GM19397 (cell line): Measurements from ENCODE around the gene BAIAP2.
"Not testable (repeated sequence)": the region's sequence is repeated elsewhere in the genome, so short reads cannot be mapped to it uniquely, and the experiment has no call there.

Source experiments
- ATAC-seq: cut with Tn5 transposase; IDR thresholded peaks from one replicate; pipeline ENCODE4 v1.9.1; 2021; ENCODE audit warnings: mild to moderate bottlenecking, moderate library complexity; ENCODE audit not compliant: unreplicated experiment

BAIAP2 gene

DNA sequence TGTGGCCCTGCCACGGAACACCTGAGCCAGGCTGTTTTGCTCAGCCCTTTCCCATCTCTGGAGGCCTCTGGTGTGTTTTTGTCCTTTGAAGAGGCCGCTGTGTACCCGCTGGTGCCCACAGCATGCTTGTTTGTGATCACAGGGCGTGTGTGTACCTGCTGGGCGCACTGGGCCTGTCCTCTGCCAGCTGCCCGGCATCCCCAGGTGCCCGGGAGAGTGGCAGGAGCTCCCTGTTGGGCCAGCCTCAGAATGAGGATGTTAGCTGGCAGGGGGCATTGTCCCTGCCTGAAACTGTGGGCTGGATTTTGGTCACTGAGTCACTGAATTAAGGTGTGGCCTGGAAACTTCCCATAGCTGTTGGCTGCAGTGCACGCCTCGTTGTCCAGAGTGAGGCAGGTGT lies 31.1 kb downstream of the BAIAP2 start:
- ATAC-seq = no peak

DNA sequence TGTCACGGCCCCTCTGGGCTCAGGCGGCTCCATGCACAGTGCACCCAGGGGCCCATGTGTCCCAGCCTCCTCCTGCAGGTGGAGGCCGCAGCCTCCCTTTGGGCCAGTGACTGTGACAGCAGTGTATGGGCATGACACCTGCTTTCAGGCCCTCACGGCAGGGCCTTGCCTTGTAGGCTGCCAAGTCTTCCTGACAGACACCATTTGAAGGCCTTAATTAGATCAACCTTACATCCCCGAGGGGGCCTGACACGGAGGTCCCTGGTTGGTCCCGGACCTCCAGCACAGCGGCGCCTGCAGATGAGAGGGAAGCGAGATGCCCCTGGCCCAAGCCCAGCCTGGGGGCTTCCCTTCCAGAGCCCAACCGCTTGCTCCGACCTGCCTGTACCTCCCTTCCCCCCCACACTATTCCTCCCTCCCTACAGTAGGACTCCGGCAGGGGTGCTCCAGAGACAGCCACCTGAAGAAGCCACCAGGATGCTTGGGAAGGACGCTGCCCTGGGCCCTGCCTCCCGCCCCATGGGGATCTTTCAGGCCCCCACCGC lies 31.9 kb downstream of the BAIAP2 start:
- no peak for ATAC-seq

DNA sequence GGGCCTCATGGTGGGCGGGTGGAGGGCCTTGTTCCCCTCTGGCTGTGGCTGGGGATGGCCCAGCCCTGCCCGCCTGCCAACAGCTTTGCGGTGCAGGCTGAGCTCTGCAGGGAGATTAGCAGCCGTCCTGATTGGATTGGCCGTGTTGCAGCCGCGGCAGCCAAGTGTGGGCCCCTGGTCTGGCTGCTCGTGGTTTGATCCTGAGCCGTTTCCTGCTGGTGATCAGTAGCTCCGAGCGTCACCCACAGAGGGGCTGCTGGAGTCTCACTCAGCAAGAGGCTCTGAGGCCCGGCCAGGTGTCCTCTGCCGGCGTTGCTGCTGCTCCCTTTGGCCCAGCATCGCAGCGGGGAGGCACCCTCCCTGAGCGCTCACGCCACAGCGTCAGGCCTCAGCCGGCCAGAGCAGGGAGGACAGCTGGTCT lies 32.5 kb downstream of the BAIAP2 start:
- no peak for ATAC-seq

DNA sequence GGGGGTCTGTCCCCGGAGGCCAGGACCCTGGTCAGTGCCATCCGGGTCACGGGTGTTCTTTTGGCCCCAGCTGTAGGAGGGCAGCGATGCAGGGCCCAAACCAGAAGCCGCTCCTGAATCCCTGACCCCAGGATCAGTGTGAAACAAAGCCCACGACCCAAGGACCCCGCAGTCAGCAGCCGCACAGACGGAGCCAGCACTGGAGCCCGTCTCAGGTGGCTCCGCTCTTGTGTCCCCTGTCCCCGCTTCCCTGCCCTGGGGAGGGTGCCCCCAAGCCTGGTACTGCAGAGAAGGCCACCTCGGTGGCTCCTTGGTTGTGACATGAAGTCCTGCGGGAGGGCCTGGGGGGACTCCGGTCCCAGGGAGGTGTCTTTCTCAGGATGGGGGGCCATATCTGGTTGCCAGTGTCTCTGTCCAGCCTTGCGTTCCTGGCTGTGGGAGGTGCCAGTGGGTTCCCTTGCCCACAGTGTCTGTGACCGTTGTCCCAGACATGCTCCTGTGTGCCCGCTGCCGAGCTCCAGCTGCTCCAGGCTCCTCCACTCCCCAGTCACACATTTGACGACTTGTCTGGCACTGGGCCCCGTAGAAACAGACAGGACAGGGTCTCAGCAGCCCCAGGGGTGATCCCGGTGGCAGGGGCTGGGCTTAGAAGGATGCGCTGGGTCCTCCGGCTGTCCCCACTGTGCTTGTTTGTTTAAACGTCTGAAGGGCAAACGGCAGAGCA lies 33.6 kb downstream of the BAIAP2 start:
- ATAC-seq = no peak

DNA sequence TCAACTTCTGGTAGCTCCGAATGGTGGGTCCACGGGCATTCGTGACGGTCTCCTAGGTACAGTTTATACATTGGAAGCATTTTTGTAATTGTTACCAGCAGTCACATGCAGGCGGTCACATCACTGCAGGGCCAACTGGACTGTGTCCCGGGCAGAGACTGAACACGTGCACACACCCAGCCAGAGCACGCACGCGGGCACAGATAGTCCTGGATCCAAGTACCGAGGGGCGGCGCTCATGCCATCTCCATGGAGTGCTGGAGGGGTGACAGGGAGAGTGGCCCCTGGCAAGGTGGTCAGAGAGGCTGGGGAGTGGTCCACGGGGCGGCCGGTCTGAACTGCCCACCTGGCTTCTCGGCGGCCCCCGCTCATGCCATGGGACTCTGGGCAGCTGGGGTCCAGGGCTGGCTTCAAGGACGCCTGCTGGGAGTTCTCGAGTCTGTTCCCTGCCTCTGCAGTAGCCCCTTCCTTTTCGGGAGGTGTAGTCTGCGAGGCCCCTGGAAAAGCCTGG lies 34.2 kb downstream of the BAIAP2 start:
- ATAC-seq = no peak

DNA sequence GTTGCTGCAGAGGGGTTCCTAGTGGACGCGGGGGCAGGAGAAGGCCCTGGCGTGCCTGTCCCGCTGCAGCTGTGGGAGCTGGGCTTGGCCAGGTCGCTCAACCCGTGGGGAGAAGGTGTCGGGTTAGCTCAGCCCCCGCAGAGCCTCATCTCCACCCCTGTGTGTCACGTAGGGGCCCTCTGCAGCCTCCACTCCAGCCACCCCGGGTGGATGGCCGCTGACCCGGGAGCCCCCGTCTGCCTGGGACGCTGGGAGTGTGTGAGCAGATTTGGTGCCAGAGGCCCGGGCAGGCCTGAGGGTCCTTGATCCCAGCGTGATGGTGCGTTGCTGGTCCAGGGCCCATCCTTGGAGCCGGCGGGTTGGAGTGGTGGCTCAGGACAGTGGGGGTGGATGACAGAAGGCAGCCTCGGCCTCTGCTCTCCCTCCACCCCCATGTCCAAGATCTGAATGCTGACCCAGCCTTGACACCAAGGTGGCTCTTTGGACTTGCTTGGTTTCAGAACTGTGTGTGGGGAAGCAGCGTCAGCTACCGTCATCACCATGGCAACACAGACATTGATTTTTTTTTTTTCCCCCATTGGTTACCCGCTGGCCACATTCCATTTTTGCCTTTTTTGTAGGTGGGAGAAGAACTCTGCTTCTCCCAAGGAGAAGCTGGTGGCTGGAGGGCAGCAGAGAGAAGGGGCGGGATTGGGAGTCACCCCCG lies 35.7 kb downstream of the BAIAP2 start:
- no peak for ATAC-seq

DNA sequence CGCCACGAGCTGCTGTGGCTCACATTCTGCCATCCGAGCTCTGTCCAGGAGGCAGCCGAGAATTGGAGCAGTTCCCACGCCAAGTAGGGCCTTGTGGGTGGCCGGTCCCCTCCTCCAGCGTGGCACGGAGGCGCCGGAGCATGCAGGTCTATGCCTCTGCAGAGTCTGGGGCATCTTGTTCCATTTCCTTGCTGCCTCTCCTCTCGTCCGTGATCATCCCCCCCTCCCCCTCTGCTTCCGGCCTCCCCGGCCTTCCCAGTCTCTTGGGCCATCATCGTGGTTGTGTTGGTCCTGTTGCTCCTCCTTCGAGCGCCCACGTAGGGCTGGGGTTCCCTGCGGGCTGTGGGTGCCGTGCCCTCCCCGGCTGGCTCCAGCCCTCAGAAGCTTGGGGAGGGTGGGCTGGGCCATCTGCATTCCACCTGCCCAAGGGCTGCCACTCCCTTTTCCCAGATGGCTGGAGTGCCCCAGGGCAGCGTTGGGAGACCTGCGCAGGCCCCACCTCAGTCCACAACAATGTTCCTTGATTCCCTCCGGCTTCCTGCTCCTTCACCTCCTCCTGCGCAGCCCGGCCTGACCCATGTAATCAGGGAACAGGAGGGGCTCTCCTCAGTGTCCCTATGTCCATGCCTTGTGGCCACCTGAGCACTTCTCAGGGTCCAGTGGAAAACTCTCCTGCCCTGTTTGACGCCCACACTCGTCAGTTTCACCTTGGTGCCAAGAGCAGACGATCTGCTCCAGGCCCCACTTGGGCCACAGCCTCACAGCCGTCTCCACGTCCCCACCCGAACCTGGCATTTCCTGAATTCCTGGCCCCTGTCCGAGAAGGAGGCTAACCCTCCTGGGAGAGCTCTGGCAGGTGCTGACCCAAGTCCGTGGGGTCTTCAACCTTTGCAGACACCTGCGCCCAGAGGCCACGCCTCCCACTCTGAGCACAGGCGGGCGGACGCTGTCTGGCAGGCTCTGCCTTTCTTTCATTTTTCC lies 37.1 kb downstream of the BAIAP2 start:
- ATAC-seq = no peak

DNA sequence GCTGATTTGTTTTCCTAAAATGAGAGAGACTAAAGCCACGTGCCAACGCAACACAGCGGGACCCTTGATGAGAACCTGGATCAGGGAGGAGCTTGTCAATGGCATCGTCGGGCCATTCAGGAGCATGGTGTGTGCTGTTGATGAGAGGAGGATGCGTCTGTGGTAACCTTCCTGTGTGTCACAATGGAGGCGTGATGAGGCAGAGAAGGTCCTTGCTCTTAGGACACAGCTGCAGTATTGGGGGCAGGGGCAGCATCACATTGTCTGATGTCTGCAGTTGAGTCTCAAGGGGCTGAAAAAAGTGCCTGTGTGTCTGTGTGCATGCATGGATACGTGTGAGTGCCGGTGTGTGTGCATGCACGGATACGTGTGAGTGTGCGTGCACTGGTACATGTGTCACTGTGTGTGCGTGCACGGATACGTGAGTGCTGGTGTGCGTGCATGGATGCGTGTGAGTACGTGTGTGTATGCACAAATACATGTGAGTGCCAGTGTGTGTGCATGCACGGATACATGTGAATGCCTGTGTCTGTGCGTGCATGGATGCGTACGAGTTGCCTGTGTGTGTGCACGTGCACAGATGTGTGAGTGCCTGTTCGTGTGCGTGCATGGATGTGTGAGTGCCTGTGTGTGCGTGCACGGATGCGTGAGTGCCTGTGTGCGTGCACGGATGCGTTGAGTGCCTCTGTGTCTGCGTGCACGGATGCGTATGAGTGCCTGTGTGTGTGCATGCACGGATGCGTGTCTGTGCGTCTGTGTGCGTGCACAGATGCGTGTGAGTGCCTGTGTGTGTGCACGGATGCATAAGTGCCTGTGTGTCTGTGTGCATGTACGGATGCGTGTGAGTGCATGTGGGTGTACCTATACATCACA lies 39.3 kb downstream of the BAIAP2 start:
- no peak for ATAC-seq

DNA sequence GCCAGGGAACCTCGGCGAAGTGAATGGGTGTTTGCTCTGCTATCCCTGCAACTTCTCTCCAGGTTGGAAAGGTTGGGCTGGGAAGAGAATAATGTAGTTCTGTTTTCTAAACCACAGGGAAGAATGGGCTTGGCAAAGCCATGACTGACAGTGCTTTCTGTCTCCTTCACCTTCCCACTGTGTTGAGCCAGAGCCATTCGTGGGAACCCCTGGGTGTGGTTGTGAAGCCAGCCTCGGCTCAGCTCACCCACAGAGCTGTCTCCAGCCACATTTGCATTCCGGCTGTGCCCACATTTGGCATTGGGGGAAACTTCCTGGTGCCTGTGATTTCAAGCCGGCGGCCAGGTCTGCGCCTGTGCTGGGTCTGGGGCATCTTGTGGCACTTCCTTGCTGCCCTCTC lies 39.9 kb downstream of the BAIAP2 start:
- ATAC-seq = no peak

DNA sequence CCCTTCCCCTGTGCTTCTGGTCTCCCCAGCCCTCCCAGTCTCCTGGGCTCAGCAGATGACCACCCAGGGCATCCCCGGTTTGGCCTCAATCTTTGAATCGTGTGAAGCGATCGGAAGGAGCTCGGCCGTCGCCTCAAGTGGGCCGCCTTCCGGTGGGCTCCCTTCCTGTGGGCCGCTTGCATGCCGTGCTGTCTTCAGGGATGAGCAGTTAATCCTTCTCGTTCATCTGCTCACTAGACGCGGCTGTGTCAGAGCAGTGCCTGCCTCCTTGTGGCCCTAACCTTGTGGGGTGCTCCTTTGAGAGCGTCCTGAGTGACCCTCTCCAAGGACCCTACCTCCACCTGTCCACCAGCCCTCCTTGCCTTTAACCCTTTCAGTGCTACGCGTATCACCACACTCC lies 40.4 kb downstream of the BAIAP2 start:
- no peak for ATAC-seq

DNA sequence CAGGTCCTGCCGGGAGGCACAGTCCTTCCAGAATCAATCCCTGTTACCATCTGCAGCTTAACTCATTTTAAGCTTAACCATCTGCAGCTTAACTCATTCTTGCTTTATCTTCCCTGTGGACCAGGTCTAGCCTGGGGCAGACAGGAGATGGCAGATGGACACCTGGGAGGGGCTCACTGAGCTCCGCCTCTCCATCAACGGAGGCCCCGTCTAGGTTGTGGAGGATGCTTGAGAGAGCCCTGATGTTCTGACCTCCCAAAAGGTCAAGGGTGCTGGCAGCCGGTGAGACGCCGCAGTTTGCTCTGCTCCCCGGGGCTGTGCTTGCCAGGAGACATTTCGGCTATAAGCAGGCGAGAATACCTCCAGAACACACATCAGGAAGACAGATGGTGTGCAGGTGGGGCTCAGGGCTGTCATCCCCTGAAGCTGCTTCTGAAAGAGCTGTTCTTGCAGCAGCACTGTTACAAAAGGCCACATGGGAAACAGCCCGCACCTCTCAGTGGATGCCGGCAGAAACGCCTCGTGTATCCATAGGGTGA lies 41.3 kb downstream of the BAIAP2 start:
- ATAC-seq = no peak

DNA sequence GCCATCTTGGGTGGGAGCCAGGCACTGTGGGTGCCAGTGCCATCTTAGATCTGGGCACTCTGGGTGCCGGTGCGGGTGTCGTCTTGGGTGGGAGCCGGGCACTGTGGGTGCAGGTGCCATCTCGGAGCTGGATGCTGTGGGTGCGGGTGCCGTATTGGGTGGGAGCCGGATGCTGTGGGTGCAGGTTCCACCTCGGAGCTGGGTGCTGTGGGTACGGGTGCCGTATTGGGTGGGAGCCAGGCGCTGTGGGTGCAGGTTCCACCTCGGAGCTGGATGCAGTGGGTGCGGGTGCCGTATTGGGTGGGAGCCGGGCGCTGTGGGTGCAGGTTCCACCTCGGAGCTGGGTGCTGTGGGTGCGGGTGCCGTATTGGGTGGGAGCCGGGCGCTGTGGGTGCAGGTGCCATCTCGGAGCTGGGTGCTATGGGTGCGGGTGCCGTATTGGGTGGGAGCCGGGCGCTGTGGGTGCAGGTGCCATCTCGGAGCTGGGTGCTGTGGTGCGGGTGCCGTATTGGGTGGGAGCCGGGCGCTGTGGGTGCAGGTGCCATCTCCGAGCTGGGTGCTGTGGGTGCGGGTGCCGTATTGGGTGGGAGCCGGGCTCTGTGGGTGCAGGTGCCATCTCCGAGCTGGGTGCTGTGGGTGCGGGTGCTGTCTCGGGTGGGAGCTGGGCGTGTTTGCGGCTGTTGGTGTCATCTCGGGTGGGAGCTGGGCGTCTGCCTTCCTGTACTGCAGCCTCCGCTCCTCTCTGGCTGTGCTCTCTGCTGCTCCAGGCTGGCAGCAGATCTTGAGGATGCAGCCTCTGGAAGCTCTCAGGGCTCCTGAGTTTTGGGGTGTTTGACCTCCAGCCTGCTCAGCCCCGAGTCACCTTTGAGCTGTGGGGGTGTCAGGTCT lies 43.3 kb downstream of the BAIAP2 start:
- not testable (repeated sequence) for ATAC-seq

DNA sequence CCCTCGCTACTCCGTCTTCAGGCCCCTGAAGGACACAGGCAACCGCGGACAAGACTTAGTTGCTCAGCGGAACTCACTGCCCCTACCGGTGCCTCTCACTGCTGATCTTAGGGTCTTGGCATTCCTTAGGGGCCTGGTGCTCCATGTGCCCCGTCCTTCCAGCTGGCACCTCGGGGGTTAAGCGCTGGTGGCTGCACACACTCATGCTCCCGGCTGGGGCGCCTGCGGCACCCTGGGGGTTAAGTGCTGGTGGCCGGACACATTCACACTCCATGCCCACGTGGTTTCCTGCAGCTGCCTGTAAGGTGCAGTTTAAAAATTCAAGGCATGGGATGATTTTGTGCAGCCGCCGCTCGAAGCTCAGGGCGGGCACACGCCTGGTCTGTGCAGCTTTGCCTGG lies 45.1 kb downstream of the BAIAP2 start:
- ATAC-seq = no peak

DNA sequence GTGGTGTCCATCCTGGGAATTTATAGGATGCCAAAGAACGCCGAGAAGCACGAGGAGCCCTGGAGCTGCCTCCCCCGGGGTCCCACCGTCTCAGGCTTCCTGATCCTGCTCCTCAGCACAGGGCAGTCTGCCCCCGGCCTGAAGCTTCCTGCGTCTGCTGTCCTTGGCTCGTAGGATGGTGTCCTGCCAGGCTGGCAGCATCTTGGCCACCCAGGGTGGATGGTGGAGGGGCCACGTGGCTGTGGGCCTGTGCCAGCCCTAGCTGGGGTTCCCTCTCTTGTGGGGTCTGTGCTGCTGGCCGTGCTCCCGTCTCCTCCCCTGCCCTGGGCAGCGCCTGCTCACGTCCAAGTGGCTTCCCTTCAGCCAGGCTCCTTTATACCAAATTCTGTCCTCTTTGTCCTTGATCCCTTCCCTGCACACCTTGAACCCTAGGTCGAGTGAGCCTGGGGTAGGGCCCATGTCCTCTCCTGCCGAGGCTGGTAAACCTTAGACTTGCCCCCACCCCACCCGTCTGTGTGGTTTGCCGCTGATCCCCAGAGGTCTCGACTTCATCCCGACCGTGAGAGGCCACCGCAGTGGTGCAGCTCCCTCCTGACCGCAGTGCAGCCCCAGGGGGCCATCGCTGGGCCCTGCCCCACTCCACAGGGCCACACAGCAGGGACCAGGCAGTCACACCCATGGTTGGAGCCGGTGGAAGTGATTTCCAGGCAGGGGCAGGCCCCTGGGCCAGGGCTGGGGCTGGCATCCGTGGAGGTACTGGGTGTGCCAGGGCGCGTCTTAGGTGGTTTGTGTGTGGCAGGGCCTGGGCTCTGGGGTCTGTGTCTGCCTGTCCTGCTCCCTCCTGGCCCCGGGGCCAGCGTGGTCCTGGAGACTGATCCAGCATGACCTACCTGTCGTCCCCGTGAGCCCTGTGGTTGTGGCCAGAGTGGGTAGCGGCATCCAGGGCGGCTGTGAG lies 46.5 kb downstream of the BAIAP2 start:
- no peak for ATAC-seq

DNA sequence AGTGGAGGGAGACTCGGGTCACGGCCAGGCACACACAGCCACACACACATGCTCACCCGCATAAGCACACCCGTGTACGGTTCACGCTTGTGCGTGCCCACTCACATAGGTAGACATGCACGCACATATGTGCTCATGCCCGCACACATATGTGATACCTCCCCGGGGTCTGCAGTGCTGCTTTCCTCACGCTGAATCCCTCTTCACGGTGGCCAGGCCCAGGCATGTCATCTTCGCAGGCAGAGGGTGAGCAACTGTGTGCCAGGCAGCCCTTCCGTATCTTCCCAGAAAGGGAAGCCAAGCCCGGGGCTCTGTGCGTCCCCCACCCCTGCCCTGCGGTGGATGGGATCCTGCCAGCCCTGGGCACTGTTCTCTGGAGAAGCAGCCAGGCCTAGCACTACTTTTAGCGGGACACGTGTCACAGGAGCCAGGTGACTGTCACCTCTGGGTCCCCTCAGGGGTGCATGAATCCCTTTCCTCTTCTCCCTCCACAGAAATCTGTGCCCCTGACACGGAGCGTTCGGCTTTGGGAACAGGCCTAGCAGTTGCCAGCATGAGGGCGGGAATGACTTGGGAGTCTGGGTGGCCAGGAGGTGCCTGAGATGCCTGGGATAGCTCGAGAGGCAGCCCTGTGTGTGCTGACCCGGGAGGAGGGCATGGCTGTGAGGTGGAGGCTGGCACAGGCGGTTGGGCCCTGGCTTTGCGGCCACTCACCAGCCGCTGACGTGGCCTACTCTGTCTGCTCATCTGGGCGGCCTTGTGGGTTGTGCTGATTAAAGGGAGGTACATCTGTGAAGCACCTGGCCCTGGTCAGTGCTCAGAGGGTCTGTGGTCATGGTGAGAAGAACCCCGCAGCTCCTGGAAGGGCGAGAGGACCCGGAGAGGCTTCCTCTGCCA lies 47.5 kb downstream of the BAIAP2 start:
- ATAC-seq = no peak

DNA sequence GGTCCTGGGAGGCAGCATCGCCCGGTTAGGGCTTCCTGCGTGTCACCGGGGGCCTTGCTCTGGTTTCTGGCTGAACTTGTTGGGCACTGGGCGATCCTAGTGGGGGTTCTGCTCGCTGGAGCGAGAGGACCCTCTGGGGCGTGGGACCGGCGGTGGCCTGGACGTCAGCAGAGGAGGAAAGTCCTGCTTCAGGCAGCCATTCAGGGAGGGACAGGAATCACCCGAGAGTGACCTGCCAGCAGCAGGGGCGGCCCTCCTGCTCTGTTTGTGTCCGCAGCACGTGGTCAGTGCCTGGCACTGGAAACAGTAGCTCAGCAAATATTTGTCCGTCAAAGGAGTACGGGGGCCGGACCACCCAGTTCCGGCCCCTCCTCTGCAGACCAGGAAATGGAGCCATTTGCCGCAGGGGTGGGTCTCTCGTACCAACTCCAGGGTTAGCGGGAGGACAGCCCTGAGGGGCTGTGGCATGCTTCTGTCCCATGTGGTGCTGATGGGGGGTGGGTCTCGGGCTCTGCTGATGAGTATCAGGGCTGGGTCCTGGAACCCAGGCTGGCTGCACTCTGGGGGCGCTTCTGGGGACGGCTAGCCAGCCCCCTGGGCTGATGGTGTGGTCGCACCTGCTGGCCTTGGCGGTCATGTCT lies 48.3 kb downstream of the BAIAP2 start:
- ATAC-seq = no peak
